HEK293 (cell line): ENCODE measurements around the gene HES5.

ENCODE experiments used
- CTCF ChIA-PET: fragments of 350-600 bp; formaldehyde crosslinking; extraction: SDS; loops from one replicate; lab custom pipeline; 2021; ENCODE audit warnings: antibody characterized with exemption; lab: Yijun Ruan, JAX
- POLR2A ChIA-PET: fragments of 300-600 bp; formaldehyde crosslinking; extraction: SDS; loops from one replicate; lab custom pipeline; 2020; ENCODE audit warnings: antibody characterized with exemption, inconsistent platforms; lab: Yijun Ruan, JAX
- H3K27ac ChIP-seq: fragments of 200-500 bp; sonication (Bioruptor generic); 2 replicates; pipeline ENCODE4 v1.5.1; 2014; ENCODE audit warnings: low read depth, low read length, control low read depth, inconsistent platforms; ENCODE audit errors: extremely low read depth
- H3K36me3 ChIP-seq, 2 experiments: fragments of 200-500 bp in 1 of 2; sonication (Bioruptor generic) in 1 of 2; 1 replicate in 1 of 2; 2 replicates in 1 of 2; pipeline ENCODE4 v1.5.1; 2014 to 2017; ENCODE audit warnings: inconsistent platforms in 2 of 2, low read length in 2 of 2; ENCODE audit not compliant: control insufficient read depth in 2 of 2, insufficient read depth in 1 of 2
- H3K4me1 ChIP-seq: fragments of 200-500 bp; sonication (Bioruptor generic); 2 replicates; pipeline ENCODE4 v1.5.1; 2014; ENCODE audit warnings: mild to moderate bottlenecking, low read length, inconsistent platforms; ENCODE audit not compliant: control insufficient read depth, insufficient read depth
- H3K4me3 ChIP-seq: 2 replicates; pipeline ENCODE4 v1.5.1; 2011; ENCODE audit warnings: low read depth, mild to moderate bottlenecking, control low read depth, low read length, moderate library complexity
- H3K9me3 ChIP-seq: fragments of 200-500 bp; sonication (Bioruptor generic); 2 replicates; pipeline ENCODE4 v1.5.1; 2014; ENCODE audit warnings: low read depth, low read length, inconsistent platforms; ENCODE audit not compliant: control insufficient read depth, insufficient read depth
- BCL6B ChIP-seq: fragments of 450-650 bp; formaldehyde crosslinking; IDR thresholded peaks from 2 replicates; pipeline ENCODE4 v1.5.1; 2017; ENCODE audit warnings: missing biosample characterization, missing genetic modification characterization
- HIC1 ChIP-seq: fragments of 450-650 bp; formaldehyde crosslinking; IDR thresholded peaks from 2 replicates; pipeline ENCODE4 v1.5.1; 2016; ENCODE audit warnings: missing biosample characterization, missing genetic modification characterization
- HOXD13 ChIP-seq: sonication (generic); formaldehyde crosslinking; IDR thresholded peaks from 2 replicates; pipeline ENCODE4 v1.8.0; 2022; ENCODE audit warnings: missing genetic modification reagents, borderline replicate concordance
- IKZF3 ChIP-seq: fragments of 450-650 bp; IDR thresholded peaks from 2 replicates; pipeline ENCODE4 v1.5.0; 2018; ENCODE audit warnings: missing biosample characterization, mild to moderate bottlenecking, missing genetic modification characterization, moderate library complexity
- KLF17 ChIP-seq: fragments of 450-650 bp; formaldehyde crosslinking; IDR thresholded peaks from 2 replicates; pipeline ENCODE4 v1.5.1; 2016; ENCODE audit warnings: missing biosample characterization, missing genetic modification characterization
- KLF8 ChIP-seq: fragments of 450-650 bp; formaldehyde crosslinking; IDR thresholded peaks from 2 replicates; pipeline ENCODE4 v1.5.1; 2016; ENCODE audit warnings: missing biosample characterization, missing genetic modification characterization
- PRDM10 ChIP-seq: fragments of 450-650 bp; formaldehyde crosslinking; IDR thresholded peaks from 2 replicates; pipeline ENCODE4 v1.5.1; 2016; ENCODE audit warnings: missing biosample characterization, missing genetic modification characterization
- PRDM6 ChIP-seq: fragments of 450-650 bp; formaldehyde crosslinking; IDR thresholded peaks from 2 replicates; pipeline ENCODE4 v1.5.1; 2017; ENCODE audit warnings: missing biosample characterization, missing genetic modification characterization
- SP7 ChIP-seq: fragments of 450-650 bp; formaldehyde crosslinking; IDR thresholded peaks from 2 replicates; pipeline ENCODE4 v1.5.1; 2016; ENCODE audit warnings: missing biosample characterization, missing genetic modification characterization
- TSHZ1 ChIP-seq: fragments of 450-650 bp; formaldehyde crosslinking; IDR thresholded peaks from 2 replicates; pipeline ENCODE4 v1.5.1; 2016; ENCODE audit warnings: missing biosample characterization, missing genetic modification characterization, borderline replicate concordance
- ZBTB8A ChIP-seq: fragments of 450-650 bp; formaldehyde crosslinking; IDR thresholded peaks from 2 replicates; pipeline ENCODE4 v1.5.1; 2016; ENCODE audit warnings: missing biosample characterization, missing genetic modification characterization
- ZEB2 ChIP-seq: fragments of 450-650 bp; formaldehyde crosslinking; IDR thresholded peaks from 2 replicates; pipeline ENCODE4 v1.5.1; 2016; ENCODE audit warnings: missing biosample characterization, missing genetic modification characterization
- ZFP3 ChIP-seq: fragments of 450-650 bp; formaldehyde crosslinking; IDR thresholded peaks from 2 replicates; pipeline ENCODE4 v1.5.1; 2016; ENCODE audit warnings: low read depth, missing biosample characterization, missing genetic modification characterization
- ZNF10 ChIP-seq: fragments of 450-650 bp; formaldehyde crosslinking; IDR thresholded peaks from 2 replicates; pipeline ENCODE4 v1.5.1; 2017; ENCODE audit warnings: missing biosample characterization, missing genetic modification characterization
- ZNF221 ChIP-seq: fragments of 450-650 bp; formaldehyde crosslinking; IDR thresholded peaks from 2 replicates; pipeline ENCODE4 v1.5.1; 2017; ENCODE audit warnings: missing biosample characterization, missing genetic modification characterization, borderline replicate concordance
- ZNF341 ChIP-seq: fragments of 450-650 bp; formaldehyde crosslinking; IDR thresholded peaks from 2 replicates; pipeline ENCODE4; 2016; ENCODE audit warnings: low read depth, missing biosample characterization, missing genetic modification characterization
- ZNF366 ChIP-seq: fragments of 450-650 bp; formaldehyde crosslinking; conservative IDR thresholded peaks from 2 replicates; pipeline ENCODE4 v1.5.1; 2016; ENCODE audit warnings: missing biosample characterization, missing genetic modification characterization
- ZNF394 ChIP-seq: fragments of 450-650 bp; formaldehyde crosslinking; IDR thresholded peaks from 2 replicates; pipeline ENCODE4 v1.5.1; 2016; ENCODE audit warnings: missing biosample characterization, missing genetic modification characterization, mild to moderate bottlenecking, moderate library complexity, borderline replicate concordance
- ZNF514 ChIP-seq: fragments of 450-650 bp; formaldehyde crosslinking; IDR thresholded peaks from 2 replicates; pipeline ENCODE4 v1.5.1; 2016; ENCODE audit warnings: missing biosample characterization, missing genetic modification characterization
- ZNF555 ChIP-seq: fragments of 450-650 bp; formaldehyde crosslinking; conservative IDR thresholded peaks from 2 replicates; pipeline ENCODE4 v1.5.1; 2017; ENCODE audit warnings: missing biosample characterization, mild to moderate bottlenecking, missing genetic modification characterization, inconsistent platforms
- ZNF660 ChIP-seq: fragments of 450-650 bp; IDR thresholded peaks from 2 replicates; pipeline ENCODE4 v1.5.1; 2018; ENCODE audit warnings: missing biosample characterization, mild to moderate bottlenecking, missing genetic modification characterization
- ZNF707 ChIP-seq: fragments of 450-650 bp; formaldehyde crosslinking; IDR thresholded peaks from 2 replicates; pipeline ENCODE4 v1.5.1; 2016; ENCODE audit warnings: missing biosample characterization, missing genetic modification characterization
- ZNF777 ChIP-seq: fragments of 450-650 bp; formaldehyde crosslinking; IDR thresholded peaks from 2 replicates; pipeline ENCODE4 v1.5.1; 2017; ENCODE audit warnings: missing biosample characterization, missing genetic modification characterization, borderline replicate concordance

The HES5 gene

GRCh38 chr1:2495026-2495425 lies 35.0 kb downstream of the HES5 start (continued):
- no peak for TF ChIP-seq ZNF10 (tag by site-specific recombination)
- TF ChIP-seq SP7 (tag by site-specific recombination) = no peak
- no peak for TF ChIP-seq ZNF777 (tag by site-specific recombination)
- TF ChIP-seq BCL6B (tag by site-specific recombination) = no peak
- TF ChIP-seq ZNF341 (tag by site-specific recombination) = no peak
- TF ChIP-seq ZFP3 (tag by site-specific recombination) = no peak
- no peak for TF ChIP-seq ZNF555 (tag by site-specific recombination)
- no peak for TF ChIP-seq ZNF707 (tag by site-specific recombination)
- TF ChIP-seq, all 188 proteins: peak for 0

- no peaks in the 10 kb centered on the region for H3K9me3 ChIP-seq
- no peaks in the 10 kb centered on the region for H3K36me3 ChIP-seq
- H3K4me1 ChIP-seq = no peaks in the 10 kb centered on the region; the same call in 1 of the 2 replicates
- no peak overlapping the region for H3K27ac ChIP-seq
- CTCF ChIA-PET = interaction anchor here (0.7 kb wide), 1 partner anchor 300 kb away, joined by 3 read pairs; no protein-coding TSS in a partner anchor
- H3K4me3 ChIP-seq = no peak overlapping the region
- POLR2A ChIA-PET = interaction anchor here (2.1 kb wide), 1 partner anchor 31 kb away, joined by 6 read pairs; no protein-coding TSS in a partner anchor
- TF ChIP-seq ZNF660 (peak; percentile 68), PRDM6 (tag by site-specific recombination) (no peak), ZNF366 (tag by site-specific recombination) (peak; percentile 79), ZNF514 (tag by site-specific recombination) (no peak), ZEB2 (tag by site-specific recombination) (peak; percentile 79), KLF8 (peak; percentile 49), IKZF3 (peak; percentile 41; the same call in 1 of the 2 replicates), ZBTB8A (tag by site-specific recombination) (peak; percentile 45; the same call in 1 of the 2 replicates), PRDM10 (tag by site-specific recombination) (peak; percentile 38; the same call in 1 of the 2 replicates), SP7 (tag by site-specific recombination) (peak; percentile 58), ZNF394 (tag by site-specific recombination) (0 out of 2 replicates have a peak, but pooled peaks have one; percentile 22), TSHZ1 (peak; percentile 55; the same call in 1 of the 2 replicates), KLF17 (tag by site-specific recombination) (peak; percentile 66), ZNF221 (no peak), HOXD13 (CRISPR knock-in tag) (peak; percentile 81; the same call in 1 of the 2 replicates), HIC1 (peak; percentile 97)
Observed at GRCh38 chr1:2494323-2494693, 35.8 kb downstream of the HES5 start.
